Uterus (tissue), 2 donors: ENCODE measurements around the gene GPATCH4.

ENCODE experiments used
- CTCF ChIP-seq, 4 experiments: fragments of 200-600 bp in 2 of 4; fragments of 450-650 bp in 2 of 4; sonication (generic) in 2 of 4; IDR thresholded peaks; one replicate each; pipeline ENCODE4 v1.5.1; 2016 to 2019; ENCODE audit warnings: antibody characterized with exemption in 4 of 4, mild to moderate bottlenecking in 2 of 4, moderate library complexity in 1 of 4
- POLR2A ChIP-seq, 2 donors: fragments of 450-650 bp; IDR thresholded peaks; one replicate each; pipeline ENCODE4 v1.6.1; 2016; ENCODE audit warnings: antibody characterized with exemption in 2 of 2, mild to moderate bottlenecking in 1 of 2, moderate library complexity in 1 of 2

DNA sequence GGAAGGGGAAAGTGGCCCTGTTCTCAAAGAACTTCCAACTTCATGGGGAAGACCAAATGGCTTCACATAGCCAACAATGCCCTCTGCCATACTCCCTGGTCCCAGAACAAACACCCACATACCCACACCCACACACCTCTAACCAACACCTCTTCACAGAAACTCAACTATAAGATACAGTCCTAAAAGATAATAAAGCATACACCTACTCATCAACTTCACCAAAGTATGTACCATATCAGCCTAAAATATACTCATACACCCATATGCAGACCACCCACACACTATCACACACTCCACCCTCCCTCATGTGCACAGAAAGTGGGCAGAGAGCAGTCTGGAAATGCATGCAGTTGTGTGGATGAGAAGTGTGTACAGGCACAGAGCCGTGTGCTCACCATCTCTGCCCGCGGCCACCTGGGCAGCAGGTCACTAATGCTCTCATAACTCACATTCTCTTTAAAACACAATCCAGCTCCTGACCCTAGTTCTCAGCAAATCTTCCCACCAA is 56.6 kb downstream of the GPATCH4 start:
- TF ChIP-seq CTCF (IDR thresholded peaks at IDR 0.05), result no peak
- no peak for TF ChIP-seq POLR2A (IDR thresholded peaks at IDR 0.05)
